IMR-90 (cell line): ENCODE data around the gene LARP1. TPM values are rescaled to one million over a fixed set of nuclear protein-coding genes. Genes with fewer than 3 reads are reported as not detected.

Experiments used
- ATAC-seq: fragments of 200-7000 bp; cut with Tn5 transposase; 2 replicates; pipeline ENCODE4 v1.9.1; 2020; ENCODE audit warnings: low read depth, mild to moderate bottlenecking, moderate library complexity
- BruUV-seq: library from RNA; stranded (reverse); fragments of 400-500 nt; replicated peaks from 2 replicates; lab custom pipeline; 2021; lab: Mats Ljungman, UMichigan
- CTCF ChIA-PET: fragments of 300-600 bp; formaldehyde crosslinking; extraction: SDS; loops from one replicate; lab custom pipeline; 2021; ENCODE audit warnings: antibody characterized with exemption; lab: Yijun Ruan, JAX
- POLR2A ChIA-PET: fragments of 300-600 bp; sonication (Branson Sonifier 250); formaldehyde crosslinking; loops from one replicate; lab custom pipeline; 2022; ENCODE audit warnings: antibody characterized with exemption; ENCODE audit not compliant: unreplicated experiment; lab: Charles Lee
- DNase-seq: peaks from one replicate; pipeline ENCODE4 v3.0.0; 2013
- H2AFZ ChIP-seq: replicated peaks from 2 replicates; pipeline ENCODE3; 2013; ENCODE audit warnings: low read length, mild to moderate bottlenecking; ENCODE audit not compliant: poor library complexity
- H2AK5ac ChIP-seq: 2 replicates; pipeline ENCODE4 v1.6.1; 2013; ENCODE audit warnings: low read depth, low read length, inconsistent platforms
- H2AK9ac ChIP-seq: replicated peaks from 2 replicates; pipeline ENCODE3; 2013; ENCODE audit warnings: mild to moderate bottlenecking, low read depth, low read length, moderate library complexity; ENCODE audit not compliant: poor library complexity
- H2BK120ac ChIP-seq: 2 replicates; pipeline ENCODE4 v1.6.1; 2013; ENCODE audit warnings: low read depth, low read length, inconsistent platforms
- H2BK15ac ChIP-seq: 3 replicates; pipeline ENCODE4 v1.6.1; 2013; ENCODE audit warnings: low read depth, low read length, inconsistent platforms
- H2BK20ac ChIP-seq: 2 replicates; pipeline ENCODE4 v1.6.1; 2013; ENCODE audit warnings: low read depth, mild to moderate bottlenecking, inconsistent platforms, low read length, moderate library complexity
- H2BK5ac ChIP-seq: 2 replicates; pipeline ENCODE4 v1.6.1; 2013; ENCODE audit warnings: mild to moderate bottlenecking, low read depth, low read length, inconsistent platforms; ENCODE audit not compliant: poor library complexity, severe bottlenecking
- H3K14ac ChIP-seq: replicated peaks from 2 replicates; pipeline ENCODE4 v1.6.1; 2013; ENCODE audit warnings: low read depth, low read length, inconsistent platforms
- H3K18ac ChIP-seq: 2 replicates; pipeline ENCODE4 v1.6.1; 2013; ENCODE audit warnings: low read depth, low read length, control low read depth
- H3K23ac ChIP-seq: 2 replicates; pipeline ENCODE4 v1.6.1; 2013; ENCODE audit warnings: low read depth, low read length, inconsistent platforms
- H3K27ac ChIP-seq: 2 replicates; pipeline ENCODE4 v1.5.1; 2013; ENCODE audit warnings: mild to moderate bottlenecking, control low read depth, low read length; ENCODE audit not compliant: insufficient read depth
- H3K27me3 ChIP-seq: 2 replicates; pipeline ENCODE4 v1.6.1; 2013; ENCODE audit warnings: low read length; ENCODE audit not compliant: control insufficient read depth, insufficient read depth
- H3K36me3 ChIP-seq: 2 replicates; pipeline ENCODE4 v1.6.1; 2013; ENCODE audit warnings: low read length, mixed read lengths; ENCODE audit not compliant: control insufficient read depth, insufficient read depth
- H3K4ac ChIP-seq: 2 replicates; pipeline ENCODE4 v1.6.1; 2013; ENCODE audit warnings: low read depth, low read length, inconsistent platforms
- H3K4me1 ChIP-seq: 2 replicates; pipeline ENCODE4 v1.6.1; 2013; ENCODE audit warnings: low read length, mixed read lengths; ENCODE audit not compliant: control insufficient read depth, insufficient read depth
- H3K4me2 ChIP-seq: 2 replicates; pipeline ENCODE4 v1.6.1; 2013; ENCODE audit warnings: low read depth, mild to moderate bottlenecking, control low read depth, low read length, moderate library complexity
- H3K4me3 ChIP-seq: 2 replicates; pipeline ENCODE4 v1.5.1; 2013; ENCODE audit warnings: low read depth, mild to moderate bottlenecking, control low read depth, low read length, moderate library complexity; ENCODE audit not compliant: insufficient read depth
- H3K56ac ChIP-seq: 2 replicates; pipeline ENCODE4 v1.6.1; 2013; ENCODE audit warnings: low read length, inconsistent platforms; ENCODE audit not compliant: insufficient read depth; ENCODE audit errors: extremely low read depth
- H3K79me1 ChIP-seq, 2 experiments: 2 replicates each; pipeline ENCODE4 v1.6.1; 2013; ENCODE audit warnings: low read length in 2 of 2, inconsistent platforms in 1 of 2, low read depth in 1 of 2
- H3K9ac ChIP-seq: 2 replicates; pipeline ENCODE4 v1.6.1; 2013; ENCODE audit warnings: low read depth, low read length, control low read depth
- H3K9me1 ChIP-seq: 2 replicates; pipeline ENCODE4 v1.6.1; 2013; ENCODE audit warnings: low read length, inconsistent platforms; ENCODE audit not compliant: insufficient read depth
- H3K9me3 ChIP-seq: 2 replicates; pipeline ENCODE4 v1.6.1; 2013; ENCODE audit warnings: low read length; ENCODE audit not compliant: control insufficient read depth, insufficient read depth
- H4K20me1 ChIP-seq: 2 replicates; pipeline ENCODE4 v1.6.1; 2013; ENCODE audit warnings: low read length, inconsistent platforms; ENCODE audit not compliant: insufficient read depth
- H4K5ac ChIP-seq: 2 replicates; pipeline ENCODE4 v1.6.1; 2013; ENCODE audit warnings: mild to moderate bottlenecking, low read depth, low read length, control low read depth
- H4K8ac ChIP-seq, 2 experiments: 2 replicates each; pipeline ENCODE4 v1.6.1; 2013; ENCODE audit warnings: low read depth in 2 of 2, low read length in 2 of 2, control low read depth in 1 of 2, inconsistent platforms in 1 of 2
- H4K91ac ChIP-seq: 2 replicates; pipeline ENCODE4 v1.6.1; 2013; ENCODE audit warnings: low read depth, low read length, inconsistent platforms; ENCODE audit not compliant: insufficient read depth
- BHLHE40 ChIP-seq: fragments of 150-350 bp; IDR thresholded peaks from 2 replicates; pipeline ENCODE4 v1.6.1; 2016; ENCODE audit warnings: mild to moderate bottlenecking, low read depth, low read length
- CEBPB ChIP-seq: IDR thresholded peaks from 2 replicates; pipeline ENCODE4 v1.6.1; 2012; ENCODE audit warnings: low read depth, low read length, improper control_type of control experiment
- CHD1 ChIP-seq: IDR thresholded peaks from 2 replicates; pipeline ENCODE4 v1.6.1; 2012; ENCODE audit warnings: low read depth, low read length, improper control_type of control experiment
- FOS ChIP-seq: fragments of 150-350 bp; IDR thresholded peaks from 2 replicates; pipeline ENCODE4 v1.6.1; 2016; ENCODE audit warnings: low read depth, low read length
- MAFK ChIP-seq: IDR thresholded peaks from 2 replicates; pipeline ENCODE4 v1.6.1; 2012; ENCODE audit warnings: low read depth, low read length, improper control_type of control experiment
- MAZ ChIP-seq: IDR thresholded peaks from 2 replicates; pipeline ENCODE4 v1.6.1; 2012; ENCODE audit warnings: low read depth, mild to moderate bottlenecking, low read length, improper control_type of control experiment, moderate library complexity, borderline replicate concordance
- MXI1 ChIP-seq: IDR thresholded peaks from 2 replicates; pipeline ENCODE4 v1.6.1; 2012; ENCODE audit warnings: low read depth, mild to moderate bottlenecking, low read length, moderate library complexity, borderline replicate concordance
- NFE2L2 ChIP-seq: fragments of 150-350 bp; IDR thresholded peaks from 2 replicates; pipeline ENCODE4 v1.6.1; 2016; ENCODE audit warnings: low read depth, mild to moderate bottlenecking, low read length
- POLR2A ChIP-seq: IDR thresholded peaks from 2 replicates; pipeline ENCODE4 v1.6.1; 2012; ENCODE audit warnings: mild to moderate bottlenecking, low read depth, low read length
- RAD21 ChIP-seq: IDR thresholded peaks from 2 replicates; pipeline ENCODE4 v1.6.1; 2012; ENCODE audit warnings: low read length, improper control_type of control experiment
- RCOR1 ChIP-seq: IDR thresholded peaks from 2 replicates; pipeline ENCODE4 v1.6.1; 2012; ENCODE audit warnings: mild to moderate bottlenecking, low read length, improper control_type of control experiment; ENCODE audit not compliant: insufficient replicate concordance
- RFX5 ChIP-seq: IDR thresholded peaks from 2 replicates; pipeline ENCODE4 v1.8.0; 2012; ENCODE audit warnings: low read depth, mild to moderate bottlenecking, low read length, moderate library complexity
- SMC3 ChIP-seq: fragments of 150-350 bp; IDR thresholded peaks from 2 replicates; pipeline ENCODE4 v1.6.1; 2016; ENCODE audit warnings: low read depth, mild to moderate bottlenecking, antibody characterized with exemption, low read length, moderate library complexity
- USF2 ChIP-seq: fragments of 150-350 bp; IDR thresholded peaks from 2 replicates; pipeline ENCODE4 v1.6.1; 2017; ENCODE audit warnings: mild to moderate bottlenecking, antibody characterized with exemption, low read length, low read depth
- WGBS, 2 experiments: methylation state at CpG; one replicate each; pipeline versions ENCODE4 v1.1.5 to v1.1.7; 2013; ENCODE audit warnings: missing lambda C conversion rate in 2 of 2; ENCODE audit not compliant: insufficient read length in 1 of 2; ENCODE audit errors: extremely low coverage in 2 of 2; 5-methylcytosine and 5-hydroxymethylcytosine counted together
- dilution Hi-C: fragments of 300-500 bp; cut with HindIII; formaldehyde crosslinking; loops from one replicate; pipeline ENCODE4 v1.14.3; 2018; ENCODE audit warnings: low sequenced_read_pairs; ENCODE audit not compliant: unreplicated experiment
- in situ Hi-C: fragments of 300-500 bp; cut with MboI; formaldehyde crosslinking; loops from 3 replicates; pipeline ENCODE4 v1.14.3; 2019; ENCODE audit warnings: low sequenced_read_pairs, inconsistent platforms, mixed read lengths
- intact Hi-C: fragments of 100-400 bp; cut with micrococcal nuclease; formaldehyde crosslinking; loops from 2 replicates; pipeline ENCODE4 v1.10.0; 2022
- polyA plus RNA-seq, 3 experiments: library from polyadenylated mRNA; depleted of rRNA; stranded (reverse); fragments of >200 nt; gene quantifications; 2 replicates each; pipeline ENCODE4 v1.2.3, GENCODE V29; 2012; ENCODE audit warnings: low replicate concordance in 1 of 3
- total RNA-seq: library from RNA; depleted of rRNA; stranded (reverse); fragments of >200 nt; gene quantifications from 2 replicates; pipeline ENCODE4 v1.2.3, GENCODE V29; 2012
- TF ChIP-seq, protein P1 (sequence below): conservative IDR thresholded peaks from 2 replicates; pipeline ENCODE4 v1.5.1; 2012; ENCODE audit warnings: mild to moderate bottlenecking, low read depth, low read length, improper control_type of control experiment
- TF ChIP-seq, protein P2 (sequence below): fragments of 150-350 bp; IDR thresholded peaks from 2 replicates; pipeline ENCODE4 v1.6.1; 2016; ENCODE audit warnings: low read depth, mild to moderate bottlenecking, low read length, moderate library complexity, borderline replicate concordance

The LARP1 gene
- total and polyA plus RNA-seq, 2 of the 4 experiments (the other 2 are of a cell fraction), result 47.3 to 77.4 TPM

DNA sequence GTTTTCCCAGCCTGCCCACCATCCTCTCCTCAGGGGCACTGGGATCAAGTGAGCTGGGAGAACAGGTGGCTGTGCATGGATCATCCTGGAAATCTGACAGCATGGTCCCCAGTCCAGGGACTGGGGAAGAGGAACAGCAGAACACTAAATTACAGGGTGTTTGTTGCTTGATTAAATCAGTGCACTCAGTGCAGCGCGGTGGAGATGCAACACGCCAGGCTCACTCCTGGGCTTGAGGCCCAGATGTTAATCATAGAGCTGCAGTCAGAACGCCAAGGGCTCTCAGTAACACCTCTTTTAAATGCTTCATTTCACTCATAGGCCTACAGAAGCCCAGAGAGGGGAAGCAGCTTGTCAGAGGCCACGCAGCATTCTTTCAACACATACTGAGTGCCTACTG is 14.2 kb upstream of the LARP1 start:
- no peak overlapping the region for H3K56ac ChIP-seq
- ChIA-PET CTCF (no interaction called here), POLR2A (no interaction called here)
- H2AFZ ChIP-seq, result peak overlapping the region; percentile 1
- H4K5ac ChIP-seq, result no peak overlapping the region
- no peak overlapping the region for H3K4me3 ChIP-seq
- peak; percentile 72 for ATAC-seq
- no peaks in the 10 kb centered on the region for H3K9me3 ChIP-seq
- no peak overlapping the region for H3K27ac ChIP-seq
- peak overlapping the region; percentile 35; the same call in 1 of the 2 replicates for H2AK5ac ChIP-seq
- no peak overlapping the region for H4K8ac ChIP-seq
- no peaks in the 10 kb centered on the region for H3K79me1 ChIP-seq
- in situ Hi-C loops, result no loop called here
- H2BK5ac ChIP-seq, result no peak overlapping the region
- no peak overlapping the region for H2BK120ac ChIP-seq
- H3K36me3 ChIP-seq, result no peaks in the 10 kb centered on the region
- H2AK9ac ChIP-seq, result peak overlapping the region; percentile 51
- BruUV-seq, result no TSS peak
- TF ChIP-seq RFX5 (no peak), MAFK (no peak), NFE2L2 (no peak), POLR2A (no peak), BHLHE40 (no peak), SMC3 (no peak), RAD21 (no peak), MXI1 (no peak), RCOR1 (no peak), FOS (no peak), CHD1 (no peak), MAZ (no peak), USF2 (no peak), CEBPB (no peak)
- TF ChIP-seq, protein P1, sequence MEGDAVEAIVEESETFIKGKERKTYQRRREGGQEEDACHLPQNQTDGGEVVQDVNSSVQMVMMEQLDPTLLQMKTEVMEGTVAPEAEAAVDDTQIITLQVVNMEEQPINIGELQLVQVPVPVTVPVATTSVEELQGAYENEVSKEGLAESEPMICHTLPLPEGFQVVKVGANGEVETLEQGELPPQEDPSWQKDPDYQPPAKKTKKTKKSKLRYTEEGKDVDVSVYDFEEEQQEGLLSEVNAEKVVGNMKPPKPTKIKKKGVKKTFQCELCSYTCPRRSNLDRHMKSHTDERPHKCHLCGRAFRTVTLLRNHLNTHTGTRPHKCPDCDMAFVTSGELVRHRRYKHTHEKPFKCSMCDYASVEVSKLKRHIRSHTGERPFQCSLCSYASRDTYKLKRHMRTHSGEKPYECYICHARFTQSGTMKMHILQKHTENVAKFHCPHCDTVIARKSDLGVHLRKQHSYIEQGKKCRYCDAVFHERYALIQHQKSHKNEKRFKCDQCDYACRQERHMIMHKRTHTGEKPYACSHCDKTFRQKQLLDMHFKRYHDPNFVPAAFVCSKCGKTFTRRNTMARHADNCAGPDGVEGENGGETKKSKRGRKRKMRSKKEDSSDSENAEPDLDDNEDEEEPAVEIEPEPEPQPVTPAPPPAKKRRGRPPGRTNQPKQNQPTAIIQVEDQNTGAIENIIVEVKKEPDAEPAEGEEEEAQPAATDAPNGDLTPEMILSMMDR, result no peak
- TF ChIP-seq, protein P2, sequence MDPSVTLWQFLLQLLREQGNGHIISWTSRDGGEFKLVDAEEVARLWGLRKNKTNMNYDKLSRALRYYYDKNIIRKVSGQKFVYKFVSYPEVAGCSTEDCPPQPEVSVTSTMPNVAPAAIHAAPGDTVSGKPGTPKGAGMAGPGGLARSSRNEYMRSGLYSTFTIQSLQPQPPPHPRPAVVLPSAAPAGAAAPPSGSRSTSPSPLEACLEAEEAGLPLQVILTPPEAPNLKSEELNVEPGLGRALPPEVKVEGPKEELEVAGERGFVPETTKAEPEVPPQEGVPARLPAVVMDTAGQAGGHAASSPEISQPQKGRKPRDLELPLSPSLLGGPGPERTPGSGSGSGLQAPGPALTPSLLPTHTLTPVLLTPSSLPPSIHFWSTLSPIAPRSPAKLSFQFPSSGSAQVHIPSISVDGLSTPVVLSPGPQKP, result no peak
- no peak overlapping the region for H4K91ac ChIP-seq
- no peaks in the 10 kb centered on the region for H4K20me1 ChIP-seq
- intact Hi-C loops, result loop anchor here (5.0 kb wide), 1 partner anchor 469 kb away; no protein-coding TSS in a partner anchor
- H3K4me2 ChIP-seq, result no peak overlapping the region
- H3K4me1 ChIP-seq, result peaks cover 7% of the 10 kb centered on the region; the same call in 1 of the 2 replicates
- WGBS, 2 experiments, result no CpG with 5 or more reads among the region's 5 CpGs
- peak; percentile 49 for DNase-seq
- peaks cover 3% of the 10 kb centered on the region; the same call in 1 of the 2 replicates for H3K9me1 ChIP-seq
- dilution Hi-C loops, result no loop called here
- H3K9ac ChIP-seq, result no peak overlapping the region
- H3K23ac ChIP-seq, result no peak overlapping the region
- H3K14ac ChIP-seq, result no peak overlapping the region
- H2BK20ac ChIP-seq, result no peak overlapping the region
- no peak overlapping the region for H2BK15ac ChIP-seq
- no peak overlapping the region for H3K4ac ChIP-seq
- no peaks in the 10 kb centered on the region for H3K27me3 ChIP-seq
- H3K18ac ChIP-seq, result no peak overlapping the region
